Nephron progenitor cell (in vitro differentiated cells): Measurements from ENCODE around the gene NR2F2.
A peak's percentile ranks its signal among the peaks of the same experiment; 100 is the strongest.

Experiments used
- DNase-seq: peaks from one replicate; pipeline ENCODE4 v3.0.0; 2021
- H3K27ac Mint-ChIP-seq: 2 replicates; pipeline ENCODE4 v1.8.0; 2021; ENCODE audit warnings: mild to moderate bottlenecking, moderate library complexity, mixed read lengths
- H3K27me3 Mint-ChIP-seq: 2 replicates; pipeline ENCODE4 v1.8.0; 2021; ENCODE audit warnings: mild to moderate bottlenecking, low read depth, mixed read lengths; ENCODE audit not compliant: poor library complexity
- H3K36me3 Mint-ChIP-seq: 2 replicates; pipeline ENCODE4 v1.8.0; 2021; ENCODE audit warnings: low read depth, mixed read lengths
- H3K4me1 Mint-ChIP-seq: 2 replicates; pipeline ENCODE4 v1.8.0; 2021; ENCODE audit warnings: mixed read lengths
- H3K4me3 Mint-ChIP-seq: 2 replicates; pipeline ENCODE4 v1.8.0; 2021; ENCODE audit warnings: mild to moderate bottlenecking, moderate library complexity, mixed read lengths
- H3K9me3 Mint-ChIP-seq: 2 replicates; pipeline ENCODE4 v1.8.0; 2021; ENCODE audit warnings: mild to moderate bottlenecking, moderate library complexity, mixed read lengths
- CTCF ChIP-seq: fragments of 200-600 bp; sonication (generic); IDR thresholded peaks from 2 replicates; pipeline ENCODE4 v1.5.0; 2021; ENCODE audit warnings: antibody characterized with exemption

NR2F2 gene

GRCh38 chr15:96324192-96324895 is 6.2 kb upstream of the NR2F2 start:
- Mint-ChIP-seq H3K27me3 (peaks cover 40% of the 10 kb centered on the region), H3K4me3 (peak overlapping the region; percentile 99), H3K36me3 (peaks cover 3% of the 10 kb centered on the region), H3K4me1 (peaks cover 77% of the 10 kb centered on the region), H3K9me3 (no peaks in the 10 kb centered on the region), H3K27ac (peak overlapping the region; percentile 96)
- DNase-seq, result no peak
- TF ChIP-seq CTCF, result no peak

GRCh38 chr15:96324940-96325540 is 5.5 kb upstream of the NR2F2 start:
- peaks cover 36% of the 10 kb centered on the region for H3K27me3 Mint-ChIP-seq
- H3K27ac Mint-ChIP-seq, result peak overlapping the region; percentile 93
- H3K4me1 Mint-ChIP-seq, result peaks cover 75% of the 10 kb centered on the region
- H3K4me3 Mint-ChIP-seq, result peak overlapping the region; percentile 99
- no peak for TF ChIP-seq CTCF
- no peaks in the 10 kb centered on the region for H3K9me3 Mint-ChIP-seq
- DNase-seq, result no peak
- H3K36me3 Mint-ChIP-seq, result no peaks in the 10 kb centered on the region

- H3K36me3 Mint-ChIP-seq, result no peaks in the 10 kb centered on the region
- no peak for DNase-seq
- H3K27ac Mint-ChIP-seq, result peak overlapping the region; percentile 93
- peak overlapping the region; percentile 99 for H3K4me3 Mint-ChIP-seq
- no peak for TF ChIP-seq CTCF
- peaks cover 32% of the 10 kb centered on the region for H3K27me3 Mint-ChIP-seq
- no peaks in the 10 kb centered on the region for H3K9me3 Mint-ChIP-seq
- H3K4me1 Mint-ChIP-seq, result peaks cover 68% of the 10 kb centered on the region
These were observed 4.8 kb upstream of the NR2F2 start for GRCh38 chr15:96325541-96326327.

DNA sequence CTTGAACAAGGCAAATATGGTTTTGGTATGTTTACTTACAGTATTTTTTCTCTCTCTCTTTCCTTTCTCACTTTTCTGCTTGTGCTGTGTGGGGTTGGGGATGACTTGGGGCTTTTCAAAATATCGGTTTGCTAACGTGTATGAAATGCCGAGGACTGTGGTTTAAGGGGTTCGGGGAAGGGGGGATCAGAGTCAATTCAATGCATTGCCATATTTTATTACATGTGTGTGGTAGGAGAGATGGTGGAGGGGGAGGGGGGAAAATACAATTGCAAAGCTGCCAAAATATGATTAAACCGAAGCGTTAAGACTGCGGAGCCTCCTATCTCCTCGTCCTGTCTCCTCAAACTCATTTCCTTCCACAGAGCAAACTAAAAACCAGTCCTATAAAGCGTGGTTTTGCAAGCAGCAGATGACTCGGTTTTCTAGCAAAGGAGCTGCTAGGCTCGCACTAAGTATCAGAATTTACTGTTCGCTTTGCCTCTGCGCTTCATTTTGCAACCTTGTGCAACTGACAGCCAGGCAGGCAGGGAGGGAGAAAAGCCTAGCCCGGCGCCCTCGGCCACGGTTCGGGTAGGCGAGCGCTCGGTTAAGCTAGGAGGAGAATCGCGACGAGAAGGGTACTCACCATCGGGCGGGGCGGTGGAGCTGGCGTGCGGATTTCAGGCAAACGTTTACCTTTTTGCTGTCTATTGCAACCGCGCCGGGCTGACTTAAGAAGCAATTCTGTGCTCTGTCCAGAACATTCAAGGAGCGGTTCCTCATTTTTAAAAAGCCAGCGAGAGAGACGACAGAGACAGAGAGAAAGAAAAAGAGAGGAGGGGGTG is 4.0 kb upstream of the NR2F2 start:
- H3K9me3 Mint-ChIP-seq, result no peaks in the 10 kb centered on the region
- H3K36me3 Mint-ChIP-seq, result peaks cover 3% of the 10 kb centered on the region
- H3K27me3 Mint-ChIP-seq, result peaks cover 32% of the 10 kb centered on the region
- H3K4me3 Mint-ChIP-seq, result peak overlapping the region; percentile 99
- H3K27ac Mint-ChIP-seq, result peak overlapping the region; percentile 93
- peaks cover 61% of the 10 kb centered on the region for H3K4me1 Mint-ChIP-seq
- DNase-seq, result peak; percentile 67
- no peak for TF ChIP-seq CTCF

GRCh38 chr15:96327155-96327741 is 3.3 kb upstream of the NR2F2 start:
- TF ChIP-seq CTCF, result peak; percentile 56
- H3K9me3 Mint-ChIP-seq, result no peaks in the 10 kb centered on the region
- peak overlapping the region; percentile 93 for H3K27ac Mint-ChIP-seq
- H3K4me3 Mint-ChIP-seq, result peak overlapping the region; percentile 99
- H3K4me1 Mint-ChIP-seq, result peaks cover 59% of the 10 kb centered on the region
- peaks cover 35% of the 10 kb centered on the region for H3K27me3 Mint-ChIP-seq
- H3K36me3 Mint-ChIP-seq, result peaks cover 7% of the 10 kb centered on the region
- DNase-seq, result no peak
